Measurements from ENCODE around the gene JAKMIP3.

DNA sequence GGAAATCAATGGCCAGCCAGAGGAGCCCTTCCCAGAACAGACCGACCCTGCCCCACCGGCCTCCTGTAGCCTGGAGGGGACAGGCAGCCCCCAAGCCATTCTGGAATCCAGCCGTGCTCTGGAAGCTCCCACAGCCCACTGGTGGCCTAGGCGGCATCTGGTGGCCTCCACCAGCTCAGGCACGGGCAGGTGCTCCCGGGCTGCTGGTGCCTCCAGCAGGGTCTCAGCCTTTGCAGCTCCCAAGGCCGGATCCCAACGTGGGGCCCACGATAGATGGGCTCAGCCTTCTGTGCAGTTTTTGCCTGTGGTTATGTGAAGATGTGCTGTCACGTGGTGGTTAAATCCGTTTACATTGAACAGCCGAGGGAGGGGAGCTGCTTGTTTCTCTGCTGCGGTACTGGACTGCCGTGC lies 44.4 kb downstream of the JAKMIP3 start:
- TF ChIP-seq, protein P1, sequence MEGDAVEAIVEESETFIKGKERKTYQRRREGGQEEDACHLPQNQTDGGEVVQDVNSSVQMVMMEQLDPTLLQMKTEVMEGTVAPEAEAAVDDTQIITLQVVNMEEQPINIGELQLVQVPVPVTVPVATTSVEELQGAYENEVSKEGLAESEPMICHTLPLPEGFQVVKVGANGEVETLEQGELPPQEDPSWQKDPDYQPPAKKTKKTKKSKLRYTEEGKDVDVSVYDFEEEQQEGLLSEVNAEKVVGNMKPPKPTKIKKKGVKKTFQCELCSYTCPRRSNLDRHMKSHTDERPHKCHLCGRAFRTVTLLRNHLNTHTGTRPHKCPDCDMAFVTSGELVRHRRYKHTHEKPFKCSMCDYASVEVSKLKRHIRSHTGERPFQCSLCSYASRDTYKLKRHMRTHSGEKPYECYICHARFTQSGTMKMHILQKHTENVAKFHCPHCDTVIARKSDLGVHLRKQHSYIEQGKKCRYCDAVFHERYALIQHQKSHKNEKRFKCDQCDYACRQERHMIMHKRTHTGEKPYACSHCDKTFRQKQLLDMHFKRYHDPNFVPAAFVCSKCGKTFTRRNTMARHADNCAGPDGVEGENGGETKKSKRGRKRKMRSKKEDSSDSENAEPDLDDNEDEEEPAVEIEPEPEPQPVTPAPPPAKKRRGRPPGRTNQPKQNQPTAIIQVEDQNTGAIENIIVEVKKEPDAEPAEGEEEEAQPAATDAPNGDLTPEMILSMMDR (IDR thresholded peaks at IDR 0.05; ENCODE audit: low read depth, low read length), result no peak
- no peak for TF ChIP-seq EZH2phosphoT487 (IDR thresholded peaks at IDR 0.05; ENCODE audit: low read depth)
